Limb (tissue), 2 donors: ENCODE measurements around the gene SH3D19.

Source experiments
- DNase-seq, 2 donors: peaks; one replicate each; pipeline ENCODE4 v3.0.0-alpha.2; 2016; ENCODE audit errors: extremely low spot score in 2 of 2

The SH3D19 gene

DNA sequence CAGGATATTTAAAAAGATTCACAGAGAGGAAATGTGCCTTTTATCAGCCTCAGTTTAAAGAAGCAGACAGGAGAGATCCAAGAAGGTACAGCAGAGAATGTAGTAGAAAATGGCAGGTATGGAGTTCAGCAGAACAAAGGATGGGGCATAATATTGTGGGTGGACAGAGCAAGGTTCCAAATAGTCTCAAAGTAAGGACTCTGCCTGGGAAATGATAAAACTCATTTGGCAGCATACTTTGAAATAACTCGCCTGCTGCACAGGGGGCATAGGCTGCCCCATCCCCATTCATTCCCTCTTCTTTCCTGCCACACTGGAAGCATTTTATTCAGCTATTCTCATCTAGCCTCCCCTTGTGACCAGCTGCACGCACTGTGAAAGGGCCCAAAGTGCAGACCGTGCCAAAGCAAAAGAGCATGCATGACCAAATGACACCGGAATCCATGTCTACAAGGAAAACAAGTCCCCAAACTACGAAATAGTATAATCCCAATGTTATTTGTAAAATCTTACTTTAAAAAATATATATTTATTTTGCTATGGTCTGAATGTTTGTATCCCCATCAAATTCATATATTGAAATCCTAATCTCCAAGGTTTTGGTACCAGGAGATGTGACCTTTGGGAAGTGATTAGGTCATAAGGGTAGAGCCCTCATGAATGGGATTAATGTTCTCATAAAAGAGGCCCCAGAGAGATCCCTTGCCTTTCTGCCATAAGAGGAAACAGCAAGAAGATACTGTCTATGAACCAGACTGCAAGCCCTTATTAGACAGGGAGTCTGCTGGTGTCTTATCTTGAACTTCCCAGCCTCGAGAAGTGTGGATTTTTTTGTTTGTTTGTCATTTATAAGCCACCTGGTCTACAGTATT is 125.8 kb downstream of the SH3D19 start:
- no peak for DNase-seq

DNA sequence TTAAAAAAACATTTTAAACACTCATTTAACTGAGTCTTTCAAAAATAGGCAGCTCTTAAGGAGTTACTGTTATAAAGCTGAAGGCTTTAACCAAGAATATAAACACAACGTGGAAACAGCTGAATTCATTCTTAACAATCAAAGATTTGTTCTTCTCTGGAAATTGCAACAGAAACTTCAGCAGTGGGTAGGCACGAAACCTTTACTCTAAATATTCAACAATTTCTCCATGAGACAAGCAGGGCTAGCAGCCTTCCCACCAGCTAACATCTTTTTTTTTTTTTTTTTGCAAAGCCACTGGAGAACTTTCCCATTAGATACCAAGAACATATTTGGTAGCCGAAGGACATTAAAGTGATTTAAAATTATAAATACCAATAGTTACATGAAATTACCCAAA is 126.7 kb downstream of the SH3D19 start:
- no peak for DNase-seq

DNA sequence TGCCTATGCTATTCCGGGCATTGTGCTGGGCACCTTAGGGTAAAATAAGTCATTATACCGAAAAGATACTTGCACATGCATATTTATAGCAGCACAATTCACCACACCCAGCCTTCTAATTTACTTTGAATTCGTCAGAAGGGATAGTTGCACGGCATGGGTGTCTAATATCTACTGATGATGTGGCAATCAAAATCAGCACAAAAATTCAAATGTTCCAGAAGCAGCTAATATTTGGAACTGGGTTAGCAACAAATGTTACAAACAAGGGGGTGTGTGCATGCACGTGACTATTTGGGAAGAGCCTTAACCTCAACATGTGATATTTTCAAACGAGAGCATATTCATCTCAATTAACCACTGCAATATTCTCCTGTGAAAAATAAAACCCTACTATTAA is 128.2 kb downstream of the SH3D19 start:
- DNase-seq: no peak

DNA sequence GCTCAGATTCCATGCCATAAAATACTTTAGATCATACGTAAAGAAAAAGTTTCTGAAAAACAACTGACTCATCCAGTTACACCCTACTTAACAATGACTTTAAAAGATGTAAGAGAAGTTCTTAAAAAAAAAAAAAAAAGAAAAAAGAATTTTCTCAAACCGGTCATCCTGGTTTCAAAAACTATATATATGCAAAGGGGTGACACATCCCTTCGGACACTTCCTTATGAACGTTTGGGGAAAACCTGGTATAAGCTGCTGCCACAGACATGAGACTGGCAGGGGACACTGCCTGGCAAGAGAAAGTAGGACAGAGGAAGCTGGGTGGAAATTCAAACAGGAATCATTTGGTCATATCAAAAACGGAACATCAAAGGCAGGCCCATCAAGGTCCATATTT is 129.6 kb downstream of the SH3D19 start:
- no peak for DNase-seq

DNA sequence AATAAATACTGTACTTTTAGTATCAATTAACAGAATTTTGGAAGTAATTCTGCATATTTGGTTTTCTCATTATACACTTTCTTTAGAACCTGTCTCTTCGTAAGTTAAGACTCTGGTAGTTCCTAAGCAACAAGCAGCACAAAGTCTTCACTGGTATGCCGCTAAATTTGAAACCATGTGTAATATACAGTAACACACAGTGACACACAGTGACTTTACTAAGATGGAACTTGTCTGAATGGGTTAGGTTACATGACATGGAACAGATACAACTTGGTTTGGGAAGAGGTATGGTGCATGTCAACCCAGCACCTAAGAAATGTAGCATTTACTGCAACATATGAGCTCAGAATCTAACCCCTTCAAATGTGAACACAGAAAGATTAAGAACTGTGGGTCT is 132.0 kb downstream of the SH3D19 start:
- DNase-seq: no peak

GRCh38 chr4:151192556-151193235 is 132.7 kb downstream of the SH3D19 start:
- DNase-seq: no peak

DNA sequence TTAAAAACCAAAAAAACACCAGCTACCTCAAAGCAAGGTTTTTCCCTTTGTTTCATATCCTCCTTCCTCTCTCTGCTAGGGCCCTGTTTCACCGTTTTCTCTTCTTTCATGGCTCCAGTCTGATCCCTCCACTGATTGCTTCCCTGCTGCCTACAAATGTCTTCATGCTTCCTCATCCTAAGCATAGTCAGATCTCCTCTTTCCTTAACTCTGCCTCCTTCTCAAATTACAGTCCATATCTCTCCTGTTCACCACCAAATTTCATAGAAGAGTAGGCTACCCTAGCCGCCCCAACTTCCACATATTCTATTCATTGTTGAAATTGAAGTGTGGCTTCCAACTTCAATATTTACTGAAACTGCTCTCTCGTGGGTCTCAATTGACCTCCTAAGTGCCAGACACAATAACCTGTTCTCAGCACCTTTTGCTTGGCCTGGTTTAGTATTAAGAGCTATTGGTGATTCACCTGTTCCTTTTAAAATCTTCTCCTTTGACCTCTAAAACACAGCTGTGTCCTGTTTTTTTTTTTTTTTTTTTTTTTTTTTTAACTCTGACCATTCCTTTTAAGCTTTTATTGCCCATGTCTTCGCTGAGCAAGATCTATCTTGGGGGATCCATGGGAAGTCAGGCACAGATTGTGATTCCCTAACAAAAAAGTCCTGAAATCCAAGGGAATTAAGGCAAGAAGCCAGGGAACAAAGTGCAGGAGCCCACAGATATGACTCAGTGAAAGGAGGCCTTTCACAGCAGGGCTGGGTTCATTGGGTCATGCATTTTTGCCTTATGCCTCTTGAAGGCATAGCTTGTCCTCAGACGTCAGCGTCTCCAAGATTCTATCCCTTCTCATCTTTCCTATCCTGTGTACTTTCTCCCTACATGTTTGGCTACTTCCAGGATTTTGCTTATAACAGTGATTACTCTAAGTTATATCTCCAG is 140.6 kb downstream of the SH3D19 start:
- no peak for DNase-seq

- no peak for DNase-seq
Measured at GRCh38 chr4:151182455-151182996, 142.9 kb downstream of the SH3D19 start.

- no peak for DNase-seq
Measured at GRCh38 chr4:151176685-151177084, 148.7 kb downstream of the SH3D19 start.

DNA sequence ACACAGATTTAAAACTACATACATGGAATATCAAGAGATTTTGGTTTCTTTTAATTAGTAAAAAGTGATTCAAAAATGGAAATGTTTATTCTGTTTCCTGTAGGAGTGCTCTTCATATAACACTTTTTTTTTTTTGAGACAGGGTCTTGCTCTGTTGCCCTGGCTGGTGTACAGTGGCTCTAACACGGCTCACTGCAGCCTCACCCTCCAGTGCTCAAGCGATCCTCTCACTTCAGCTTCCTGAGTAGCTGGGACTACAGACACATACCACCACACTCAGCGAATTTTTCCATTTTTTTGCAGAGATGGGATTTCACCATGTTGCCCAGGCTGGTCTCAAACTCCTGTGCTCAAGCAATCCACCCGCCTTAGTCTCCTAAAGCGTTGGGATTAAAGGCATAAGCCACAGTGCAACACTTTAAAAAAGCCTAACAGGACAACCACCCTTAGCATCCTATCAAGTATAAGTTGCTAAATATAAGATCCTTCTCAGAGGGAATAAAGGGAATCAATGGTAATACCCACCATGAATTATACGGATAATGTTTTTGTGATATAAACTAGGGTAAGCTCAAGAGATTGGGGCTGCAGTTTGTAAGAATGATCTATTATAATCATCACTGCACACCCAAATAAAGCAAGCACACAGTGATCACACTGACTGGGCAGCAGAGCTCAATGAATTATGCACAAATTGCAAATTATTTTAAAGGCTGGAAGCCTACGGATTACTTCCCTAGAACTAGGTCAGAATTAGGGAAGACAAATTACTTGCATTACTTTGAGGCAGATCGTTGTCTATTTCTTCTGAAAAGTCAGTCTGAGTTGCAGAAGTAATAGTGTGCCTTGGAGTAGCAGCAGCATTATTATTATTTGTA is 149.4 kb downstream of the SH3D19 start:
- no peak for DNase-seq

- DNase-seq: no peak
Measured at GRCh38 chr4:151175233-151175632, 150.2 kb downstream of the SH3D19 start.

- no peak for DNase-seq
Measured at GRCh38 chr4:151174784-151175183, 150.6 kb downstream of the SH3D19 start.

DNA sequence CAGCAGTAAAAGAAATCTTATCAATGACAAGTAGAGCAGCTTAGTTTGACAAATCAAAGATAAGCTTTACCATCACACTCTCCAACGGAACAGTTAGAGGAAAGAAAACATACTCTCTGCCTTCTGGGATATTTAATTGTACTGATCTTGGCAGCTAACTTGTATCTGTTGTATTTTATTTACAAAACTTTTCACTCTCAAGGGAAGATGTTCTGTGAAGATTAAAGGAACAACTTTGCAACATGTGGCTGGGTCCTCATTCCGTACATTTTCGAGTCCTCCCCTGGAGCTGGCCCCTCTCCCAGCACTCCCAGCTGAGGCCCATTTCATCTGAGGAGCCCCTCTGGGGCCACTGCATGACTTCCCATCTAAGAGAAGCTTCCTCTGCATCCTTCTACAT is 151.5 kb downstream of the SH3D19 start:
- DNase-seq: no peak

DNA sequence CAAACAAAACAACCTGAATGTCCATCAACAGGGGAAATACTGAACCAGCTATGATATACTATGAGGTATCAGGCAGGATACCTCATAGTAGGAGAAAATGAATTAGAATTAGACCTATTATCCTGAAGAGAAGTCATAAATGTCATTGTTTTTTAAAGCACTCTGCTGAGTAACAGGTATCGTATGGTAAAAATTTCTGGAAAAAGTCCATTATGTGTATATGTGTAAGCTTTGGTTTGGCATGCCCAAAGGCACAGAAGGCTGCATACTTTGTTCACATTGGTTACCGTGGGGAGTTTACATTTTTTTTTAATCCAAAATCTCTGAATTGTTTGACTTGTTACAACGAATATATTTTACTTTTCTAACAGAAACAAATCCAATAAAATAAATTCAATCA is 155.5 kb downstream of the SH3D19 start:
- no peak for DNase-seq

- DNase-seq: peak; percentile 69 to 89
Measured at GRCh38 chr4:151169223-151169622, 156.2 kb downstream of the SH3D19 start.

- DNase-seq: no peak
Measured at GRCh38 chr4:151167561-151167960, 157.8 kb downstream of the SH3D19 start.

DNA sequence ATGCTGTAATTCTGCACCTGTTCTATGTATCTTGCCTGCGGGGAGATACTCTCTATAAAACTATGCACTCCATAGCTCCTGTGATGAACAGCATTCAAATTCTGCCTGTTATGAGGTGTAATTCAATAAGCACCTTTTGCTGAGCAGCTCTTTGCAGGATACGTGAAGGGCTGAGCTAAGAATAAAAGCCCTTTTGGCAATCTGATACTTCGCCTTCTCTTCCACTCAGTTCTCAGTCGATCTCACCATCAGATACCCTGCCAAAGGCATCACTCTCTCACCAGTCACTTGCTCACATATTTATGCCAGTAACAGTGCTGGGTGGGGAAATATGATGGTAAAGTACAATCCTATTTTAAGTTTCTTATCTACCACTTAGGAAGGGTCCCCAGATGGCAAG is 158.8 kb downstream of the SH3D19 start:
- no peak for DNase-seq

DNA sequence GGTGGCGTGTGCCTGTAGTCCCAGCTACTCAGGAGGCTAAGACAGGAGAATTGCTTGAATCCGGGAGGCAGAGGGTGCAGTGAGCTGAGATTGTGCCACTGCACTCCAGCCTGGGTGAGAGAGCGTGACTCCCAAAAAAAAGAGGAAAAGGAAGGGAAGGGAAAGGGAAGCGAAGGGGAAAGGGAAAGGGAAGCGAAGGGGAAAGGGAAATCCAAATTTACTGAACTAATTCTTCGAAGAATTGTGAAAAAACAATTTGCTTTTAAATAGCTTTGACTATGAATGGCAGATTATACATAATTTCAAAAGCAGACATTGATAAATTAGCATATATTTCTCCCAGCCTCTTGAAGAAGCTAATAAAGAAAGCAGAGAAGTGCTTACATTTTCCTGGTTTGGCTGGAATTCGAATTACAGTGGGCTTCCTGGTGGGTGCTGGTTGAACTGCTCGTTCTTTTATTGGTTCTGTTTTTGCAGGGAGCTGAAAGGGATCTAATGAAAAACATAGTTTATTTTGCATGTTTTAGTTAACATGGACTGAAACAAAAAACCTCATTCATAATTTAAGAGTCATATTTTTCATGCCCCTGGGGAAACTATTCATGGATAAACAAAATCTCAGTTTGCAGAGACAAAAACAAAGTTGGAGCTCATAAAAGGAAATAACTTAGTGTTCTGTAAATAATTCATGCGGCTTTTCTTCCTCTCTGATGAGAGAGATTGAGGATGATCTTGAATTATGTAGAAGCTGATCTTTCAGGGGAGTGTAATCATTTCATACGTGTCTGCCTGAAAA is 160.0 kb downstream of the SH3D19 start:
- no peak for DNase-seq

DNA sequence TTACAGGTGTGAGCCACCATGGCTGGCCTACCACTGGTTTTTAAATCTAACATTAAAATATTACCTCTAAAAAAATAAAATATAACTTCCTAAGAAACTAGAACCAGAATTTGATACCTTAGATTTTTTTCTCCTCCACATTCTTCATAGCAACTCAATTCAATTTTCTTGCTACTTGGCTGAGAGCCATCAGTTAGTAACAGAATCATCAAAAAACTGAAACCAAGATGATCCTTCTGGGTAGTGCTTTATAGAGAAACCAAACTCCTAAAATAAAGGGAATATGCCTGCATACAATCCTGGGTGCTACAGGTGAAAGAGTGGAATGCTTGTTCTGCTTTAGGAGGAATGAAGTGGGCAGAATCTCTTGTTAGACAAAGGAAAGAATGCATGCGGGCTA is 161.6 kb downstream of the SH3D19 start:
- no peak for DNase-seq

DNA sequence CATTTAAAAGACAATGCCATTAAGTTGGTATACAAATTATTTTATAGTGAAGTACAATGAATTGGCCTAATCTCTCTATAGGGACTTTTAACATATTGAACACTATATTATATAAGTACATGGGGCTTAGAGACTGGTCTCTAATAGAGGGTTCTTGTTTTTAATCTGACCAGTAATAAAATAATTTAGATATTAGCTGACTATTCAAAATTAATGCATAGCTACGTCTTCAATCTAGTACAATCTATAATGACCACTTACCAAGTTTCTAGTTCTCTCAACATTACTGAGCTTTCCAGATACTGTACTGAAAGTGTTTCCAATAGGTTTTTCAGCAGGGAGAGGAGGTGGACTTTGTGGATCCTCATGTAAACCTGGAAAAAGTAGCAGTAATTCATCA is 166.4 kb downstream of the SH3D19 start:
- no peak for DNase-seq
